IMR-90 (cell line): Measurements from ENCODE around the gene RUFY4. TPM values are rescaled to one million over a fixed set of nuclear protein-coding genes. Genes with fewer than 3 reads are reported as not detected.

ENCODE experiments used
- ATAC-seq: fragments of 200-7000 bp; cut with Tn5 transposase; 2 replicates; pipeline ENCODE4 v1.9.1; 2020; ENCODE audit warnings: low read depth, mild to moderate bottlenecking, moderate library complexity
- BruUV-seq: library from RNA; stranded (reverse); fragments of 400-500 nt; replicated peaks from 2 replicates; lab custom pipeline; 2021; lab: Mats Ljungman, UMichigan
- CTCF ChIA-PET: fragments of 300-600 bp; formaldehyde crosslinking; extraction: SDS; loops from one replicate; lab custom pipeline; 2021; ENCODE audit warnings: antibody characterized with exemption; lab: Yijun Ruan, JAX
- POLR2A ChIA-PET: fragments of 300-600 bp; sonication (Branson Sonifier 250); formaldehyde crosslinking; loops from one replicate; lab custom pipeline; 2022; ENCODE audit warnings: antibody characterized with exemption; ENCODE audit not compliant: unreplicated experiment; lab: Charles Lee
- DNase-seq: peaks from one replicate; pipeline ENCODE4 v3.0.0; 2013
- H2AFZ ChIP-seq: replicated peaks from 2 replicates; pipeline ENCODE3; 2013; ENCODE audit warnings: low read length, mild to moderate bottlenecking; ENCODE audit not compliant: poor library complexity
- H2AK5ac ChIP-seq: 2 replicates; pipeline ENCODE4 v1.6.1; 2013; ENCODE audit warnings: low read depth, low read length, inconsistent platforms
- H2AK9ac ChIP-seq: replicated peaks from 2 replicates; pipeline ENCODE3; 2013; ENCODE audit warnings: mild to moderate bottlenecking, low read depth, low read length, moderate library complexity; ENCODE audit not compliant: poor library complexity
- H2BK120ac ChIP-seq: 2 replicates; pipeline ENCODE4 v1.6.1; 2013; ENCODE audit warnings: low read depth, low read length, inconsistent platforms
- H2BK15ac ChIP-seq: 3 replicates; pipeline ENCODE4 v1.6.1; 2013; ENCODE audit warnings: low read depth, low read length, inconsistent platforms
- H2BK20ac ChIP-seq: 2 replicates; pipeline ENCODE4 v1.6.1; 2013; ENCODE audit warnings: low read depth, mild to moderate bottlenecking, inconsistent platforms, low read length, moderate library complexity
- H2BK5ac ChIP-seq: 2 replicates; pipeline ENCODE4 v1.6.1; 2013; ENCODE audit warnings: mild to moderate bottlenecking, low read depth, low read length, inconsistent platforms; ENCODE audit not compliant: poor library complexity, severe bottlenecking
- H3K14ac ChIP-seq: replicated peaks from 2 replicates; pipeline ENCODE4 v1.6.1; 2013; ENCODE audit warnings: low read depth, low read length, inconsistent platforms
- H3K18ac ChIP-seq: 2 replicates; pipeline ENCODE4 v1.6.1; 2013; ENCODE audit warnings: low read depth, low read length, control low read depth
- H3K23ac ChIP-seq: 2 replicates; pipeline ENCODE4 v1.6.1; 2013; ENCODE audit warnings: low read depth, low read length, inconsistent platforms
- H3K27ac ChIP-seq: 2 replicates; pipeline ENCODE4 v1.5.1; 2013; ENCODE audit warnings: mild to moderate bottlenecking, control low read depth, low read length; ENCODE audit not compliant: insufficient read depth
- H3K27me3 ChIP-seq: 2 replicates; pipeline ENCODE4 v1.6.1; 2013; ENCODE audit warnings: low read length; ENCODE audit not compliant: control insufficient read depth, insufficient read depth
- H3K36me3 ChIP-seq: 2 replicates; pipeline ENCODE4 v1.6.1; 2013; ENCODE audit warnings: low read length, mixed read lengths; ENCODE audit not compliant: control insufficient read depth, insufficient read depth
- H3K4ac ChIP-seq: 2 replicates; pipeline ENCODE4 v1.6.1; 2013; ENCODE audit warnings: low read depth, low read length, inconsistent platforms
- H3K4me1 ChIP-seq: 2 replicates; pipeline ENCODE4 v1.6.1; 2013; ENCODE audit warnings: low read length, mixed read lengths; ENCODE audit not compliant: control insufficient read depth, insufficient read depth
- H3K4me2 ChIP-seq: 2 replicates; pipeline ENCODE4 v1.6.1; 2013; ENCODE audit warnings: low read depth, mild to moderate bottlenecking, control low read depth, low read length, moderate library complexity
- H3K4me3 ChIP-seq: 2 replicates; pipeline ENCODE4 v1.5.1; 2013; ENCODE audit warnings: low read depth, mild to moderate bottlenecking, control low read depth, low read length, moderate library complexity; ENCODE audit not compliant: insufficient read depth
- H3K56ac ChIP-seq: 2 replicates; pipeline ENCODE4 v1.6.1; 2013; ENCODE audit warnings: low read length, inconsistent platforms; ENCODE audit not compliant: insufficient read depth; ENCODE audit errors: extremely low read depth
- H3K79me1 ChIP-seq, 2 experiments: 2 replicates each; pipeline ENCODE4 v1.6.1; 2013; ENCODE audit warnings: low read length in 2 of 2, inconsistent platforms in 1 of 2, low read depth in 1 of 2
- H3K9ac ChIP-seq: 2 replicates; pipeline ENCODE4 v1.6.1; 2013; ENCODE audit warnings: low read depth, low read length, control low read depth
- H3K9me1 ChIP-seq: 2 replicates; pipeline ENCODE4 v1.6.1; 2013; ENCODE audit warnings: low read length, inconsistent platforms; ENCODE audit not compliant: insufficient read depth
- H3K9me3 ChIP-seq: 2 replicates; pipeline ENCODE4 v1.6.1; 2013; ENCODE audit warnings: low read length; ENCODE audit not compliant: control insufficient read depth, insufficient read depth
- H4K20me1 ChIP-seq: 2 replicates; pipeline ENCODE4 v1.6.1; 2013; ENCODE audit warnings: low read length, inconsistent platforms; ENCODE audit not compliant: insufficient read depth
- H4K5ac ChIP-seq: 2 replicates; pipeline ENCODE4 v1.6.1; 2013; ENCODE audit warnings: mild to moderate bottlenecking, low read depth, low read length, control low read depth
- H4K8ac ChIP-seq, 2 experiments: 2 replicates each; pipeline ENCODE4 v1.6.1; 2013; ENCODE audit warnings: low read depth in 2 of 2, low read length in 2 of 2, control low read depth in 1 of 2, inconsistent platforms in 1 of 2
- H4K91ac ChIP-seq: 2 replicates; pipeline ENCODE4 v1.6.1; 2013; ENCODE audit warnings: low read depth, low read length, inconsistent platforms; ENCODE audit not compliant: insufficient read depth
- CEBPB ChIP-seq: IDR thresholded peaks from 2 replicates; pipeline ENCODE4 v1.6.1; 2012; ENCODE audit warnings: low read depth, low read length, improper control_type of control experiment
- MAFK ChIP-seq: IDR thresholded peaks from 2 replicates; pipeline ENCODE4 v1.6.1; 2012; ENCODE audit warnings: low read depth, low read length, improper control_type of control experiment
- dilution Hi-C: fragments of 300-500 bp; cut with HindIII; formaldehyde crosslinking; loops from one replicate; pipeline ENCODE4 v1.14.3; 2018; ENCODE audit warnings: low sequenced_read_pairs; ENCODE audit not compliant: unreplicated experiment
- in situ Hi-C: fragments of 300-500 bp; cut with MboI; formaldehyde crosslinking; loops from 3 replicates; pipeline ENCODE4 v1.14.3; 2019; ENCODE audit warnings: low sequenced_read_pairs, inconsistent platforms, mixed read lengths
- intact Hi-C: fragments of 100-400 bp; cut with micrococcal nuclease; formaldehyde crosslinking; loops from 2 replicates; pipeline ENCODE4 v1.10.0; 2022
- polyA plus RNA-seq, 3 experiments: library from polyadenylated mRNA; depleted of rRNA; stranded (reverse); fragments of >200 nt; gene quantifications; 2 replicates each; pipeline ENCODE4 v1.2.3, GENCODE V29; 2012; ENCODE audit warnings: low replicate concordance in 1 of 3
- total RNA-seq: library from RNA; depleted of rRNA; stranded (reverse); fragments of >200 nt; gene quantifications from 2 replicates; pipeline ENCODE4 v1.2.3, GENCODE V29; 2012

RUFY4 gene
- total and polyA plus RNA-seq, 2 of the 4 experiments (the other 2 are of a cell fraction) = not detected

DNA sequence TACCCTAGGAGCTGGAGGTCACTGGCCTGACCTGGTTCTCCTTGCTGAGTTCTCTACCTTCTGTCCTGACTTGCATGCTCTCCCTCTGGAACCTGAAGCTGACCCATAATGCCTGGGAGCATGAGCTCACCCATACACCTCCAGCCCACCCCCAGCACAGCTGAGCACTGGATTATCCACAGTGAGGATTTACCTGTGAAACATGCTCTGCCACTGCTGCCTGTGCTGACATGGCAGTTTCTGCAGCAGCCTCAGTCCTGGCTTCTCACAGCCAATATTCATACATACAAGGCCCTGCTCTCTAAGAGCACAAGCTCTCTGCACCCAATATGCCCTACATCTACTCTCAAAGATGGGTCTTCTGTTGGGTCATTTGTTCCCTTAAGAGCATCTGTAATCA lies 61.8 kb downstream of the RUFY4 start:
- intact Hi-C loops = no loop called here
- BruUV-seq = no TSS peak

More for the DNA sequence above, 61.8 kb downstream of the RUFY4 start:
- no peak overlapping the region for H3K4ac ChIP-seq
- no peak overlapping the region for H4K91ac ChIP-seq
- no peaks in the 10 kb centered on the region for H3K9me3 ChIP-seq
- no peak overlapping the region for H2AK9ac ChIP-seq
- no peak overlapping the region for H3K56ac ChIP-seq
- no peaks in the 10 kb centered on the region for H3K4me1 ChIP-seq
- H3K79me1 ChIP-seq = no peaks in the 10 kb centered on the region
- DNase-seq (no peak), ATAC-seq (no peak)
- no peak overlapping the region for H4K5ac ChIP-seq
- no peak overlapping the region for H2BK120ac ChIP-seq
- no peaks in the 10 kb centered on the region for H3K9me1 ChIP-seq
- TF ChIP-seq MAFK = peak; percentile 77
- no peak for TF ChIP-seq CEBPB
- no peak overlapping the region for H2BK20ac ChIP-seq
- no peak overlapping the region for H3K9ac ChIP-seq
- H4K8ac ChIP-seq = no peak overlapping the region
- H2BK15ac ChIP-seq = no peak overlapping the region
- no peak overlapping the region for H2AFZ ChIP-seq
- ChIA-PET CTCF (no interaction called here), POLR2A (interaction anchor here (0.5 to 0.6 kb wide), 2 partner anchors 137 to 695 kb away, joined by 3 to 8 read pairs; no protein-coding TSS in a partner anchor)
- H2AK5ac ChIP-seq = no peak overlapping the region
- no peak overlapping the region for H3K23ac ChIP-seq
- H4K20me1 ChIP-seq = no peaks in the 10 kb centered on the region
- no peak overlapping the region for H2BK5ac ChIP-seq
- no peak overlapping the region for H3K27ac ChIP-seq
- no peak overlapping the region for H3K18ac ChIP-seq
- no peaks in the 10 kb centered on the region for H3K36me3 ChIP-seq
- no peak overlapping the region for H3K14ac ChIP-seq
- dilution Hi-C loops (no loop called here), in situ Hi-C loops (no loop called here)
- H3K4me2 ChIP-seq = no peak overlapping the region
- no peak overlapping the region for H3K4me3 ChIP-seq
- peaks cover 64% of the 10 kb centered on the region for H3K27me3 ChIP-seq
